ENCODE measurements around the gene CCDC24. TPM values are rescaled to one million over a fixed set of nuclear protein-coding genes. Genes with fewer than 3 reads are reported as not detected.

CCDC24 gene
- total and polyA plus RNA-seq, 2 of the 13 experiments (the other 11 are each of a cell fraction or from before 2014, with no cell fraction given), result 1.4 to 2.9 TPM

GRCh38 chr1:43946236-43947060 lies 45.0 kb upstream of the CCDC24 start, which contains the start of gene IPO13 (continued):
- TF ChIP-seq ARID5B (CRISPR knock-in tag; IDR thresholded peaks at IDR 0.05), result peak; percentile 63
- no peak for TF ChIP-seq SCMH1 (CRISPR knock-in tag; IDR thresholded peaks at IDR 0.05; ENCODE audit: borderline replicate concordance)
- TF ChIP-seq NFKB2 (CRISPR knock-in tag; IDR thresholded peaks at IDR 0.05; ENCODE audit: borderline replicate concordance), result peak; percentile 88; the same call in 1 of the 2 replicates
- TF ChIP-seq ZNF703 (CRISPR knock-in tag; IDR thresholded peaks at IDR 0.05; ENCODE audit: borderline replicate concordance), result peak; percentile 82; the same call in 1 of the 2 replicates
- TF ChIP-seq NBN (conservative IDR thresholded peaks at IDR 0.05), result no peak
- TF ChIP-seq GZF1 (CRISPR knock-in tag; IDR thresholded peaks at IDR 0.05), result peak; percentile 74; the same call in 1 of the 2 replicates
- TF ChIP-seq ZNF232 (CRISPR knock-in tag; IDR thresholded peaks at IDR 0.05; ENCODE audit: borderline replicate concordance), result 0 out of 2 replicates have a peak, but pooled peaks have one; percentile 41
- TF ChIP-seq ZNF275 (CRISPR knock-in tag; IDR thresholded peaks at IDR 0.05; ENCODE audit: borderline replicate concordance), result 0 out of 2 replicates have a peak, but pooled peaks have one; percentile 48
- peak; percentile 54; the same call in 1 of the 2 replicates for TF ChIP-seq FOXO1 (CRISPR knock-in tag; IDR thresholded peaks at IDR 0.05)
- TF ChIP-seq MAF1 (CRISPR knock-in tag; IDR thresholded peaks at IDR 0.05; ENCODE audit: borderline replicate concordance), result peak; percentile 48
- TF ChIP-seq IRF9 (CRISPR knock-in tag; IDR thresholded peaks at IDR 0.05; ENCODE audit: borderline replicate concordance), result no peak
- no peak for TF ChIP-seq MTA3 (CRISPR knock-in tag; IDR thresholded peaks at IDR 0.05)
- no peak for TF ChIP-seq TCF12 (IDR thresholded peaks at IDR 0.05)
- TF ChIP-seq TCF12 (CRISPR knock-in tag; IDR thresholded peaks at IDR 0.05), result peak; percentile 2; the same call in 1 of the 2 replicates
- TF ChIP-seq ZNF580 (CRISPR knock-in tag; IDR thresholded peaks at IDR 0.05; ENCODE audit: borderline replicate concordance, low read depth), result peak; percentile 99
- no peak for TF ChIP-seq ZNF24 (IDR thresholded peaks at IDR 0.05)
- peak; percentile 89 for TF ChIP-seq ADNP (CRISPR knock-in tag; IDR thresholded peaks at IDR 0.05)
- no peak for TF ChIP-seq ZBTB44 (CRISPR knock-in tag; IDR thresholded peaks at IDR 0.05)
- TF ChIP-seq ZNF550 (CRISPR knock-in tag; IDR thresholded peaks at IDR 0.05; ENCODE audit: borderline replicate concordance), result peak; percentile 55; the same call in 1 of the 2 replicates
- peak; percentile 34 for TF ChIP-seq ZNF431 (CRISPR knock-in tag; IDR thresholded peaks at IDR 0.05; ENCODE audit: borderline replicate concordance, low read depth)
- TF ChIP-seq ZNF878 (CRISPR knock-in tag; IDR thresholded peaks at IDR 0.05), result no peak

All from HepG2 (cell line).